GM19238 (cell line): ENCODE results near the gene THOC6.
"Not testable (repeated sequence)": the region's sequence is repeated elsewhere in the genome, so short reads cannot be mapped to it uniquely, and the experiment has no call there.

Source experiments
- DNase-seq: peaks from one replicate; pipeline ENCODE4 v3.0.0; 2011; ENCODE audit warnings: low spot score; ENCODE audit not compliant: insufficient read length

The THOC6 gene

DNA sequence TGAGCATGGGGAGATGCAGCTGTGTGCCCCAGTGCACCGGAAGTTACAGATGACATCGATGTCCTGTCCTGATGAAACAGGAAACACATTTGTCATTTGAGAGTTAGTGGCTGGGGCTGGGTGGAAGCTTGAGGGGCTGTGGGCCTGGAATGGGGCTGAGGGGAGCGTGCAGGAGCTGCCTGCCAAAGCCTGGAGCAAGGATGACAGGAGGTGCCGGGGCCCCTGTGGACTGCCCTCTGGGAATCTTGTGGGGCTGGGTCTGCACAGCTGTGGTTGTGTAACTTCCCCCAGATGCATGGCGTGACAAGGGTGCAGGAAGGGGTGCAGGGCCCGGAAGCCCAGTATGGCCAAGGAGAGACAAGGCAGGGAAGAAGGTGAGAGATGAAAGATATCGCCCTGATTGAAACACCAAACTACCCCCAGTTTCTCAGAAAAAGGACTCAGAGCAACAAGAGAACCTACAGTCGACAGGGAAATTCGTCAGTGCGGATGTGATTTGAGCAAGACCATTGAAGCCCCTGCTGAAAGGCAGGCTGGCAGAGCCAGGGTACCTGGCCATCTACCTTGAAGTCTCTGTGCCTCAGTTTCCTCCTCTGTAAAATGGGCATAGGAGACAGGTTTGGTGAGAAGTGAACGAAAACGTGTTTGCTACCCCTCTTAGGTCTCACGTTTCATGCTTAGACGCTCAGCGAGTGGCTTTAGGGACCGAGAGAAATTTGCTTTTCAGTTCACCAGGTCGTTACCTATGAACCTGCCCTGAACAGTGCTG, 31.3 kb downstream of the THOC6 start:
- no peak for DNase-seq

DNA sequence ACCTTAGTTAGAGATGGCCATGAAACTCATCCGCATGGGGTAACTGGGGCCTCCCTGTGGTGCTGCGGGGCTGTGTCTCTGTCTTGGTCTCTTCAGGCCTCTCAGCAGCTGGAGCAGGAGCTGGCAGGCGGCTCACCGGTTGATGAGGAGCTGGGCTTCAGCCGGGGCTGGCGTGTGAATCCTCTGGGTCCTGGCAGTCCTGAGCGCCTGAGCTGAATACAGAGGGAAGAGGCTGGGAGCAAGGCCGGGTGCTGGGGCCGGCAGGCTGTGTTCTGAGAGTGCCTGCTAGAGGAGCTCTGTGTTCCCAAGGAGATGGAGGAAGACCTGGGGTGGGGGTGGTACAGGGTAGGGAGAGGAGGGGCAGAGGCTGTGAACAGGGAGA, 31.9 kb downstream of the THOC6 start:
- not testable (repeated sequence) for DNase-seq

DNA sequence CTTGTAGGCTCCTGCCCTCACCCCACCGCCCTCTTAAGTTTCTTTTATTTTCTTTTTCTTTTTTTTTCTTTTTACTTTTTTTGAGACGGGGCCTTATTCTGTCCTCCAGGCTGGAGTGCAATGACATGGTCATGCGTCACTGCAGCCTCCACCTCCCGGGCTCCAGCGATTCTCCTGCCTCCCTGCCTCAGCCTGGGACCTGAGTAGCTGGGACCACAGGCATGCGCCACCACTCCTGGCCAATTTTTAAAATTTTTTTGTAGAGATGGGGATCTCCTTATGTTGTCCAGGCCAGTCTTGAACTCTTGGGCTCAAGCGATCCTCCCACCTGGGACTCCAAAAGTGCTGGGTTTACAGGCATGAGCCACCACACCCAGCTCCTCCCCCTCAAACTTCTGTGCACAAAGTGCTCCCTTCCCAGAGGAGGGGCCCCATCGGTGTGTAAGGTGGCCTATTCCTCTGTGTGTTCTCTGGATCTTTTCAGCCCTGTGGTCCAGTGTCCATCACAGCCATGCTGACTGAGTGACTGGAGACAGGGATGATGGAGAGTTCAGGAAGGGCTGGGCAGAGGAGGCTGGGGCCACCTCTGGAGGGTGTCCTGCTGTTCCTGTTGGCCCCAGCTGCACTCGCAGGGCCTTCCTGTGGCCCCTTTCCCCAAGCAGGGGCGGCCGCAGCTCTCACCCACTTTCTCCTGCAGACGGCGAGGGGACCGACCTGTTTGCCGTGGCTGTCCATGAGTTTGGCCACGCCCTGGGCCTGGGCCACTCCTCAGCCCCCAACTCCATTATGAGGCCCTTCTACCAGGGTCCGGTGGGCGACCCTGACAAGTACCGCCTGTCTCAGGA, 32.7 kb downstream of the THOC6 start:
- DNase-seq, result no peak

DNA sequence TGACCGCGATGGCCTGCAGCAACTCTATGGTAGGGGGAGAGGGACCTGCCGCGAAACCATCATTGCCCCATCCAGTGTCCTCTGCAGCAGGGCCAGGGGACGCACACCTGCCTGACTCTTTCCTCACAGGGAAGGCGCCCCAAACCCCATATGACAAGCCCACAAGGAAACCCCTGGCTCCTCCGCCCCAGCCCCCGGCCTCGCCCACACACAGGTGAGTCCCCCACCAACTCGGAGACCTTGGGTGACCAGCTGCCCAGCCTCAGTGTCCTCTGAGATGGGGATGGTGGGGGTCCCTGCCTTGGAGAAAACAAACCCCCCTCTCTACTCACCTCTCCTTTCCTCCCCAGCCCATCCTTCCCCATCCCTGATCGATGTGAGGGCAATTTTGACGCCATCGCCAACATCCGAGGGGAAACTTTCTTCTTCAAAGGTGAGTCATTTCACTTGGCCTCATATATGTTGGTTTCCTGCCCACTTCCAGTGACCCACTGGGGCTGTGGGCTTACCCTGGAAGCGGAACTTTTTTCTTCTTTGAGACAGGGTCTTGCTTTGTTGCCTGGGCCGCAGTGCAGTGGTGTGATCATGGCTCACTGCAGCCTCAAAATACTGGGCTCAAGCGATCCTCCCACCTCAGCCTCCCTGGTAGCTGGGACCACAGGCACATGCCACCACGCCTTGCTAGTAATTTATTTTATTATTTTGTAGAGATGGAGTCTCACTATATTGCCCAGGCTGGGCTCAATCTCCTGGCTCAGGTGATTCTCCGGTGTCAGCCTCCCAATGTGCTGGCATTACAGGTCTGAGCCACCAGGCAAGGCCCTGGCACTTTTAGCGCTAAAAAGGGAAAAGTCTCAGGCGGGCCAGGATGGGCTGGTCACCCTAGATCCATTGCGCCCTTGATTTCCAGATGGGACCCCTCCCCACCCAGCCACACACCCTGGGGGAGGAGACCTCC, 33.6 kb downstream of the THOC6 start:
- no peak for DNase-seq

DNA sequence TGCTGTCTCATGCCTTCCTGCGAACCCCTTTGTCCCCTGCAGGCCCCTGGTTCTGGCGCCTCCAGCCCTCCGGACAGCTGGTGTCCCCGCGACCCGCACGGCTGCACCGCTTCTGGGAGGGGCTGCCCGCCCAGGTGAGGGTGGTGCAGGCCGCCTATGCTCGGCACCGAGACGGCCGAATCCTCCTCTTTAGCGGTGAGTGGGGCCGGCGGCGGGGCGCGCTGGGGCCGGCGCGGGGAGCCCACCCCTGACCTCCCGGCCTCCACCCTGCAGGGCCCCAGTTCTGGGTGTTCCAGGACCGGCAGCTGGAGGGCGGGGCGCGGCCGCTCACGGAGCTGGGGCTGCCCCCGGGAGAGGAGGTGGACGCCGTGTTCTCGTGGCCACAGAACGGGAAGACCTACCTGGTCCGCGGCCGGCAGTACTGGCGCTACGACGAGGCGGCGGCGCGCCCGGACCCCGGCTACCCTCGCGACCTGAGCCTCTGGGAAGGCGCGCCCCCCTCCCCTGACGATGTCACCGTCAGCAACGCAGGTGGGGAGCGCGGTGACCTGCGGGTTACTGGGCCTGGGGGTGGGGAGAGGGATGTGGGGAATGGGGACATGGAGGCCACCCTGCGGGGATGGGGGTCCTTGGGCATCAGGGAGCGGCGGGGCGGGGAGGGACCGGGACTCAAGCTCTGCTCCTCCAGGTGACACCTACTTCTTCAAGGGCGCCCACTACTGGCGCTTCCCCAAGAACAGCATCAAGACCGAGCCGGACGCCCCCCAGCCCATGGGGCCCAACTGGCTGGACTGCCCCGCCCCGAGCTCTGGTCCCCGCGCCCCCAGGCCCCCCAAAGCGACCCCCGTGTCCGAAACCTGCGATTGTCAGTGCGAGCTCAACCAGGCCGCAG, 34.5 kb downstream of the THOC6 start:
- peak; percentile 55 for DNase-seq

DNA sequence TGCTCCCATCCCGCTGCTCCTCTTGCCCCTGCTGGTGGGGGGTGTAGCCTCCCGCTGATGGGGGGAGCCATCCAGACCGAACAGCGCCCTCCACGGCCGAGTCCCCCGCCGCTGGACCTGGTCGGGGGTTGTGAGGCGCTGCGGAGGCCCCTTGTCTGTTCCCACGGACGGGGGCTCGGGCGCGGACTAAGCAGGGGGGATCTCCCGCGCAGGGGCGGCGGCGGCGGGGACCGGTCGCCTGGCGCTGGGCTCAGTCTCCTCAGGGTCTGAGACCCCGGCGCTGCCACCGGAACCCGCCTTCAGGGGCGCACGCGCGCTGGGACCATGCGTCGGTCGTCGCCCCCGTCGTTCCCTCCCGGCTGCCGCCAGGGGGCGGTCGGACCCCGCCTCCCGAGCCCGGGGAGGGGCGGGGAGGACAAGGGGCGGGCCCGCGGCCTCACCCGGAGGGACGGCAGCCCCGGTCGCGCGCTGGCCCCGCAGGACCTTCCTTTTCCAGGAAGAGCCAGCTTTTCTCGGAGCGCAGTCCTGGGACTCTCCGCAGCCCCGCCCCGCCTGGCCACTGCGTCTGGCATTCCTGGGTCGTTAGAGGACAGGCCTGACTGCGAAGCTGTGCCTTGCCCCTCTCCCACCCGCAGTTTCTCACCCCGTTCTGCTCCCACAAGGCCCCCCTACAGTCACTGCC, 35.3 kb downstream of the THOC6 start:
- peak; percentile 91 for DNase-seq

DNA sequence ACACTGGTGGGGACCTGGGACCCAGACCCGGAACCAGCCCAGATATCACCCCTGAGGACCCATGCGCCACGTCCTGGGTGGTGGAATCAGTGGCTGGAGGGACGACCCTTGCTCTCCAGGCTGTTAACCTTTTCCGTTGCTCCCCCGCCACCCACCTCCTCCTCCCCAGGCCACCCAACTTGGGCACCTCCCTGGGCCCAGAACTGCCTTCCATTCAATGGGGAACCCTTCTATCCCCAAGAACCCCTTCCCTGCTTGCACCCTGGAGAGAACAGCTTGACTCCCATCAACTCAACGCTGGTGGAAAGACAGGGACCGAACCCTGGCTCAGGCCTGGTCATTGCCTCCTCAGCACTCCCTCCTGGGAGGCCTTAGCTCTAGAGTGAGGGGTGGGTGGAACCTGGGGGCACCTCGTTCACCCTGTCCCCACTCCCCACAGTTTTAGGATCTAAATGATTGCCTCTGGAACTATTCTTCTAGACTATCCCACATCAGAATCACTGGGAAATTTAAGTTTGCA, 35.9 kb downstream of the THOC6 start:
- DNase-seq, result no peak

DNA sequence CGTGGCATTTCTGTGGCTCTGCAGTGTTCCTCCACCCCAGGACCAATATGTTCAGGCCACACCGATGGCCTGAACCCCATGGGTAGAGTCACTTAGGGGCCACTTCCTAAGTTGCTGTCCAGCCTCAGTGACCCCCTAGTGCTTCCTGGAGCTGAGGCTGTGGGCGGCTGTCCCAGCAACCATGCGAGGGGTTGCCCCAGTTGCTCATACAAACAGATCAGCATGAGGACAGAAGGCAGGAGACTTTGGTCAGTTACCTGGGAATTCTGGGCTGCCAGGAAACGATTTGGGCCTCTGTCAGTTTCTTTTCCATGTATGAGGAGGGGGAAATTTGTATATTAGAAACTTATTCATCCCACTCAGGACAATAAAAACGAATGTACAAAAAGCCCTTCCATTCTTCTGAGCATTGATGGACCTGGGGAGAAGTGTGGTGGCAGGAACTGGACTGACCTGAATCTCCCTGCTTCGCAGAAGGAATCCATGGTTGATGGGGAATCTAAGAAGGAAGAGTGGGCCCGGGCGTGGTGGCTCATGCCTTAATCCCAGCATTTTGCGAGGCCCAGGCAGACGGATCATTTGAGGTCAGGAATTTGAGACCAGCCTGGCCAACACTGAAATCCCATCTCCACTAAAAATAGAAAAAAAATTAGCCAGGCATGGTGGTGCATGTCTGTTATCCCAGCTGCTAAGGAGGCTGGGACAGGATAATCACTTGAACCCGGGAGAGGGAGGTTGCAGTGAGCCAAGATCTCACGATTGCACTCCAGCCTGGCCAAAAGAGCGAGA, 36.7 kb downstream of the THOC6 start:
- DNase-seq, result no peak

DNA sequence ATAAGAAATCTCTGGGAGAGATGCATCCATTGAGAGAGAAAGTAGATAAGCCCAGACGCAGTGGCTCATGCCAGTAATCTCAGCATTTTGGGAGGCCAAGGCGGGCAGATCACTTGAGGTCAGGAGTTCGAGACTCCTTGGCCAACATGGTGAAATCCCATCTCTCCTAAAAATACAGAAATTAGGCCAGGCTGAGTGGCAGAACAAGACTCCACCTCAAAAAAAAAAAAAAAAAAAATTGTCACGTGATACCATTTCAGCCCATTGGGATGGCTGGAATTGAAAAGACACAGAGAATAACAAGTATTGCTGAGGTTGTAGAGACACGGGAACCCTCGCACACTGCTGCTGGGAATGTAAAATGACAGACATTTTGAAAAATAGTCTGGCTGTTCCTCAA, 38.7 kb downstream of the THOC6 start:
- no peak for DNase-seq

DNA sequence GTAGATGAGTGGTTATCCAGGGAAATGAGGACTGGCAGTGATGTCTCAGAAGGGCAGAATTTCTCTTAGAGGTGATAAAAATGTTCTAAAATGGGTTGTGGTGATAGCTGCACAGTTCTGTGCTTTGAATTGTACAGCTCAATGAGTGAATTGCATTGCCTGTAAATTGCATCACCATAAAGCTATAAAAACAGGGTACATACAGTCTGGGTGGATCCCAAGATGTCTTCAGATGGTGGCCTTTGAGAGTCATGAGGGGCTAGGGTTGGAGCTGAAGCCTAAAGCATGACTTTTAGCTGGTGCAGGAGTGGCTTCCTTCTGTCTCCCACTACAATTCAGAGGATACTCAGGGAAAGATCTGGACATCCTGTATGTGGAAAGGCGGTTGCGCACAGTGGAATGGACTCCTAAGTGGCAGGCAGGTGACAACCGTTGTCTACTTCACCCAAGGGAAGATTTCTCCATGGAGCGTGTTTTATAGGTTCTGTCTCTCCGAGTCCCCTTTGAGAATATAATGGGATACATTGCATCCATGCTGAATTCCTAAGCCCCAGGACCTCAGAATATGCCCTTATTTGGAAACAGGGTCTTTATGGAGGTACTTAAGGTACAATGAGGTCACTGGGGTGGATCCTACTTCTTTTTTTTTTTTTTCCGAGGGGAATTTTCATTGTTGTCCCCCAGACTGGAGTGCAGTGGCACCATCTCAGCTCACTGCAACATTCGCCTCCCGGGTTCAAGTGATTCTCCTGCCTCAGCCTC, 40.0 kb downstream of the THOC6 start:
- DNase-seq, result no peak

DNA sequence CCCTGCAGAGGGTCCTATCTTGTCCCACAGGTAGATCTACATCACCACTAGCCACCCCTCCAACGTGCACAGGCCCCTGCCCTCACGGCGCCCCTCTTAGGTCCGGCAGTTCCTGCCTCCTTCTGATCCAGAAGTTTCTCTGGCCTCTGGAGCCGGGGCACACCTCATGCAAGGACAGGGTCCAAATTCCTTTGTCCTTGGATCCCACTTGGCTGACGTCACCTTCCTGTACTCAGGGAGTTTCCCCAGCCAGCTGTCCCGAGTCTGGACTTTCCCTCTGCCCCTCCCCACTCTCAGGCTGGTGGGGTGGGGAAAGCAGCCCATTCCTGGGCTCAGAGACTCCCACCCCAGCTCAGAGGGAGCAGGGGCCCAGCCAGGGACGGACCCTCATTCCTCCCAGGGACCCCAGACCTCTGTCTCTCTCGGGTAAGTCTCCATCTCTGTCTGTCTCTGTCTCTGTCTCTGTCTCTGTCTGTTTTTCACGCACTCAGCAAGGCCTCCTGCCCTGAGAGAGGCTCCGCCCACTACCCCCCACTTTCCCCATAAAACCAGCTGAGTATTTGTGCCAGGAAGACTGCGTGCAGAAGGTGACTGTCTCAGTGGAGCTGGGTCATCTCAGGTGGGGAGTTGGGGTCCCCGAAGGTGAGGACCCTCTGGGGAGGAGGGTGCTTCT, 41.4 kb downstream of the THOC6 start, which contains the start of gene IL32:
TSS of gene IL32 (plus strand) at position 572 of the 673 bp plus-strand sequence. CDS start 172 bp downstream, outside the sequence.
- no peak for DNase-seq

DNA sequence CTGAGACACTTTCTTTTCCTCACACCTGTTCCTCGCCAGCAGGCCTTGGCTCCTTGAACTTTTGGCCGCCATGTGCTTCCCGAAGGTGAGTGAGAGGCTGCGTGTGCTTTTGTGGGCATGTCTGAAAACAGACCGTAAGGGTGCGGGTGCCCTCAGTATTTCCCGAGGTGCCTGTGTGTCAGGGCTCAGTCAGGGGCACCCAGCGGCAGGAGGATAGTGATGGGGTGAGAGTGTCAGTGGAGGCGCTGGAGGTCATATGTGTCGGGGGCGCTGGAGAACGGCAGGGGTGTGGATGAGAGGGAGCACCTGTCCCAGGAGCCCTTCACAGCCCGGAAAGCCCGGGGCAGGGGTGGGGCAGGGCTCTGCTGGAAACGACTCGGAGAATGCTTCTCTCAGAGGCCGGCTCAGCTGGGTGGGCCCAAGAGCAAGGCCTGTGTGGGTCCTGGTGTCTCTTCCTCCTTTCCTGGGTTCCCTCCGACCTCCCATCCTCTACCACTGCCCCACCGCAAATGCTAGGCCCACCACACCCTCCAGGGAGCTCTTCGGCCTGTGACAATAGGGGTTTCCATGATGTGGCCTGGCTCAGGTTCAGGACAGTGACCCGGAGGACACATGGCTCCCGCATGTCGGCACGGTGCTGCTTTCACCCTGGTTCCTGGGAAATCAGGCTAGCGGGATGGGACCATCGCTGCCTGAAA, 42.1 kb downstream of the THOC6 start:
- no peak for DNase-seq

DNA sequence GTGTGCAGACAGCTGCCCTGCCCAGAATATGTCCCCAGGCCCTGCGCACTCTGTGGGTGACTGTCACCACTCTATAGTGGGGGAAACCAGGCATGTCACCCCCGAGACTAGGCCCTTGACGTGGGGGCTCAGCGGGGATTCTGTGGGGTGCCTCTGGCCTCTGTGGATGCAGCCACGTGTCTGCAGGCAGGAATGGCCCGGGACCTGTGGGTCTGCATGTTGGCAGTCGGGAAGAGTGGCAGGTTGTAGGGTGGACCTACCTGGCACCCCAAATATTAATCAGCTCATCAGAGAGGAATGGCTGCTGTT, 42.6 kb downstream of the THOC6 start:
- no peak for DNase-seq

DNA sequence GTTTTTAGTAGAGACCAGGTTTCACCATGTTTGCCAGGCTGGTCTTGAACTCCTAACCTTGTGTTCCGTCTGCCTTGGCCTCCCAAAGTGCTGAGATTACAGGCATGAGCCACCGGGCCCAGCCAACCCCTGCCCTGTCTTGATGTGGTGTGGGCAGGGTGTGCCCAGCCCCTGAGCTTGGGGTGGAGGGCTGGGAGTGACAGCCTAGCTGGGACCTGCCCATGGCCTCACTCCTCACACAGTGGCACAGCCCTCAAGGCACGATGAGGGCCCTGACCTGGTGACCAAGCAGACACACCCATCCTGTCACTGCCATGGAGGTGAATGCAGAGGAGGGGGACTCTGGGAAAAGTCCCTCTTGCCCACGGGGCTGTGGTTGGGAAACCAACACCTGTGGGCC, 44.7 kb downstream of the THOC6 start:
- DNase-seq, result no peak

DNA sequence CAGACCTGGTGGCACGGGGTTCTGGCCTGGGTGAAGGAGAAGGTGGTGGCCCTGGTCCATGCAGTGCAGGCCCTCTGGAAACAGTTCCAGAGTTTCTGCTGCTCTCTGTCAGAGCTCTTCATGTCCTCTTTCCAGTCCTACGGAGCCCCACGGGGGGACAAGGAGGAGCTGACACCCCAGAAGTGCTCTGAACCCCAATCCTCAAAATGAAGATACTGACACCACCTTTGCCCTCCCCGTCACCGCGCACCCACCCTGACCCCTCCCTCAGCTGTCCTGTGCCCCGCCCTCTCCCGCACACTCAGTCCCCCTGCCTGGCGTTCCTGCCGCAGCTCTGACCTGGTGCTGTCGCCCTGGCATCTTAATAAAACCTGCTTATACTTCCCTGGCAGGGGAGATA, 45.3 kb downstream of the THOC6 start:
- DNase-seq, result not testable (repeated sequence)

DNA sequence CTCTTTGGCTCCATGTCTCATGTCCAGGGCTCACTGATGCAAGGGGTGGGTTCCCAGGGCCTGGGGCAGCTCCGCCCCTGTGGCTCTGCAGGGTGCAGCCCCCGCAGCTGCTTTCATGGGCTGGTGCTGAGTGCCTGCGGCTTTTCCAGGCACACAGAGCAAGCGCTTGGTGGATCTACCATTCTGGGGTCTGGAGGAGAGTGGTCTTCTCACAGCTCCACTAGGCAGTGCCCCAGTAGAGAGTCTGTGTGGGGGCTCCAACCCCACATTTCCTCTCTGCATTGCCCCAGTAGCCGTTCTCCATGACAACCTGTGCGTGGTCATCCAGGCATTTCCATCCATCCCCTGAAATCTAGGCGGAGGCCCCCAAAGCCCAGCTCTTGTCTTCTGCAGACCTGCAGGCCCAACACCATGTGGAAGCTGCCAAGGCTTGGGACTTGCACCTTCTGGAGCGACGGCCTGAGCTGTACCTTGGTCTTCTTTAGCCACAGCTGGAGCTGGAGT, 46.8 kb downstream of the THOC6 start:
- no peak for DNase-seq

DNA sequence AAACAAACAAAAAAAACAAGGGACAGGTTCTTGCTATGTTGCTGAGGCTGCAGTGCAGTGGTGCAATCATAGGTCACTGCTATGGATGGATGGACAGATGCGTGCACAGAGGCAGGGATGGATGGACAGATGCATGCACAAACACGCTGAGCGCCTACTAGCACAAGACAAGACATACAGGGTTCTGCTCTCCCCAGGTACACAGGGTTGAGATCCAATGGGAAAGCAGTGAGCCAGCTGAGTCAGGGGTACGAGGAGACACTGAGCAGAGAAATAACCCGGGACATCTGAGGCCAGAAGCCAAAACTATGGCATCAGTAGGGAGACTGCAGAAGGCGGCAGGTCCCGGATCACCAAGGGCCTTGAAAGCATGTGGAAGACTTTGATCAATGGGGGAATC, 47.8 kb downstream of the THOC6 start:
- DNase-seq, result no peak
